ENCODE results near the gene CFAP97. TPM values are rescaled to one million over a fixed set of nuclear protein-coding genes. Genes with fewer than 3 reads are reported as not detected.
A peak's percentile ranks its signal among the peaks of the same experiment; 100 is the strongest.
"Not testable (repeated sequence)": the region's sequence is repeated elsewhere in the genome, so short reads cannot be mapped to it uniquely, and the experiment has no call there.

Gene CFAP97
- polyA plus RNA-seq, 1 donor (not counting 4 experiments of a cell fraction or from before 2014, with no cell fraction given) = 24.9 TPM

DNA sequence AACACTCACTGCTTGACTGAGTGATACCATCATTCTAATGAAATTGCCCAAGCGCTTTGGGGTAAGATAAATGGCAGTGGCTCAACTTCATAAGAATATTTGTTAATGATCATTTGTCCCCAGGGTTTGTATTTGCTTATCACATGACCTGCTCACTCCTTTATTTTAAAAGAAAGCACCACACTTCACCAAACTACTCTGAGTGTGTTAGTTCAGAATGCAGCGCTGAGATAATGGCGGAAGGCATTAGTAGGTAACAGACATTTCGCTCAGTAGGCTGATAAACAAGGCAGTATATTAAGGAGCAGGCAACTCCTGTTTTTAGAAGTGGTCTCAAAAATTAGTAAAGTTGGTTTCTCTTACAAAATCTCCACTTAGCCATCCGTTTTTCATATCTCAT lies 7.2 kb upstream of the CFAP97 start:
- Histone ChIP-seq H3K27me3 (ENCODE audit: control insufficient read depth, extremely low read depth, insufficient read depth, low read length) (no peaks in the 10 kb centered on the region), H3K4me2 (ENCODE audit: control insufficient read depth, extremely low read depth, insufficient read depth, low read depth, low read length) (peak overlapping the region; percentile 83), H3K9me3 (ENCODE audit: control insufficient read depth, low read depth, low read length) (no peaks in the 10 kb centered on the region), H3K4me3 (ENCODE audit: control insufficient read depth in 2 of 3, extremely low read depth in 1 of 3, insufficient read depth in 2 of 3, low read depth in 1 of 3, low read length in 3 of 3) (peak overlapping the region; percentile 55 to 87 (median 76)), H4K20me1 (ENCODE audit: control insufficient read depth, extremely low read depth, insufficient read depth, low read length) (no peaks in the 10 kb centered on the region), H3K79me2 (ENCODE audit: control insufficient read depth, insufficient read depth, low read length) (peaks cover 3% of the 10 kb centered on the region), H3K4me1 (ENCODE audit: control insufficient read depth, extremely low read depth, insufficient read depth, low read length) (peaks cover 13% of the 10 kb centered on the region), H3K9me1 (ENCODE audit: control insufficient read depth, extremely low read depth, insufficient read depth, low read length) (no peaks in the 10 kb centered on the region), H3K9ac (ENCODE audit: control insufficient read depth, extremely low read depth, insufficient read depth, low read length) (peak overlapping the region; percentile 81), H3K27ac (ENCODE audit: control insufficient read depth, insufficient read depth, low read length) (no peak overlapping the region), H2AFZ (ENCODE audit: control insufficient read depth, low read length) (no peak overlapping the region), H3K36me3 (ENCODE audit: control insufficient read depth in 2 of 2, extremely low read depth in 1 of 2, insufficient read depth in 2 of 2, low read length in 2 of 2) (no peaks in the 10 kb centered on the region)
- DNase-seq (ENCODE audit: low read depth, low spot score) (no peak), FAIRE-seq (no peak)
- dilution Hi-C loops (cut with MboI; ENCODE audit: extremely low pct_ligation_motif_present, low sequenced_read_pairs) = no loop called here
- TF ChIP-seq, protein P1, sequence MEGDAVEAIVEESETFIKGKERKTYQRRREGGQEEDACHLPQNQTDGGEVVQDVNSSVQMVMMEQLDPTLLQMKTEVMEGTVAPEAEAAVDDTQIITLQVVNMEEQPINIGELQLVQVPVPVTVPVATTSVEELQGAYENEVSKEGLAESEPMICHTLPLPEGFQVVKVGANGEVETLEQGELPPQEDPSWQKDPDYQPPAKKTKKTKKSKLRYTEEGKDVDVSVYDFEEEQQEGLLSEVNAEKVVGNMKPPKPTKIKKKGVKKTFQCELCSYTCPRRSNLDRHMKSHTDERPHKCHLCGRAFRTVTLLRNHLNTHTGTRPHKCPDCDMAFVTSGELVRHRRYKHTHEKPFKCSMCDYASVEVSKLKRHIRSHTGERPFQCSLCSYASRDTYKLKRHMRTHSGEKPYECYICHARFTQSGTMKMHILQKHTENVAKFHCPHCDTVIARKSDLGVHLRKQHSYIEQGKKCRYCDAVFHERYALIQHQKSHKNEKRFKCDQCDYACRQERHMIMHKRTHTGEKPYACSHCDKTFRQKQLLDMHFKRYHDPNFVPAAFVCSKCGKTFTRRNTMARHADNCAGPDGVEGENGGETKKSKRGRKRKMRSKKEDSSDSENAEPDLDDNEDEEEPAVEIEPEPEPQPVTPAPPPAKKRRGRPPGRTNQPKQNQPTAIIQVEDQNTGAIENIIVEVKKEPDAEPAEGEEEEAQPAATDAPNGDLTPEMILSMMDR (optimal IDR thresholded peaks at IDR 0.05 in 1 of 3, IDR thresholded peaks at IDR 0.05 in 1 of 3, conservative IDR thresholded peaks at IDR 0.05 in 1 of 3; ENCODE audit: extremely low read depth in 1 of 3, insufficient read depth in 2 of 3, low read length in 3 of 3) = no peak
- no peak for TF ChIP-seq EZH2 (IDR thresholded peaks at IDR 0.05; ENCODE audit: low read length)

DNA sequence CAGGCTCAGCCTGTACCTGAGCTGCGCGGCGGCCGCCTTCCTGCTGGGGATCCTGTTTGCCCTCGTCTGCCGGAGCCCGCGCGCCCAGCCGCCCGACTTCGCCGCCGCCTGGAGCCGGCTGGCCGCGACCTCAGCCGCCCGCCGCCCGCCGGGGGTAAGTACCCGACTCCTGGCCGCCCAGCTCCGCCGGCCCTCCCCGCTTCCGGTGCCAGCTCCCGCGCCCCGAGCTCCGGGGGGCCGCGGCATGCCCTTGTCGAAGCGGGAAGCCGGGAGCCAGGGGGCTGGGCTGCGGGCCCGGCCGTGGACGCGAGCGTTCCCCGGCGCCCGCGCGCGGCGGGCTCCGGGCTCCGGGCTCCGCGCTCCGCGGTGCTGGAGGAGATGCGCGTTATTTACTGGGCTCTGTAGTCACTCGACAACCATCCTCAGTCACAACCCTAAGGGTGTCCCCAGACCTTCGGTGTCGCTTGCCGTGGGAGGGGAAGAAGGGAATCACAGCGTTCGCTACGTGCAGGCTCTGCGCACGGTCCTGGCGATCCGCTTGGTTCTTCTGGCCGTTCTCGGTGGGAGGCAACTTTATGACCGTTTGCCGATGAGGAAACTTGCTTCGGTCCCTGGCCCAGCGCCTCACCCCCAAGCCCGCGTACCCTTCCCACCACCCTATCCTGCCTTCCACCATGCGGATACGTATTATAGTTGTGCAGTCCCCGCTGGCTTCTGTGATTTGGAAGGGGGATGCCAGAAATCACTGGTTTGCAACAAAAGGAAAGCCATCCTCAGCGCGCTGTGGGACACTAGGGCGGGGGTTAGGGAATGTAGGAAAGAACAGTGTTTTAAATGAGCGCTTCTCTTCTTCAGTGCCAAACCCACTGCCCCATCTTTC lies 6.5 kb upstream of the CFAP97 start:
- Histone ChIP-seq H3K9ac (ENCODE audit: control insufficient read depth, extremely low read depth, insufficient read depth, low read length) (peak overlapping the region; percentile 81), H3K4me1 (ENCODE audit: control insufficient read depth, extremely low read depth, insufficient read depth, low read length) (peaks cover 13% of the 10 kb centered on the region), H3K9me1 (ENCODE audit: control insufficient read depth, extremely low read depth, insufficient read depth, low read length) (no peaks in the 10 kb centered on the region), H3K36me3 (ENCODE audit: control insufficient read depth in 2 of 2, extremely low read depth in 1 of 2, insufficient read depth in 2 of 2, low read length in 2 of 2) (no peaks in the 10 kb centered on the region), H3K4me2 (ENCODE audit: control insufficient read depth, extremely low read depth, insufficient read depth, low read depth, low read length) (peak overlapping the region; percentile 83), H4K20me1 (ENCODE audit: control insufficient read depth, extremely low read depth, insufficient read depth, low read length) (no peaks in the 10 kb centered on the region), H2AFZ (ENCODE audit: control insufficient read depth, low read length) (peak overlapping the region; percentile 92), H3K27me3 (ENCODE audit: control insufficient read depth, extremely low read depth, insufficient read depth, low read length) (no peaks in the 10 kb centered on the region), H3K4me3 (ENCODE audit: control insufficient read depth in 2 of 3, extremely low read depth in 1 of 3, insufficient read depth in 2 of 3, low read depth in 1 of 3, low read length in 3 of 3) (peak overlapping the region; percentile 55 to 87 (median 76)), H3K9me3 (ENCODE audit: control insufficient read depth, low read depth, low read length) (no peaks in the 10 kb centered on the region), H3K27ac (ENCODE audit: control insufficient read depth, insufficient read depth, low read length) (peak overlapping the region; percentile 54), H3K79me2 (ENCODE audit: control insufficient read depth, insufficient read depth, low read length) (peaks cover 3% of the 10 kb centered on the region)
- FAIRE-seq (no peak), DNase-seq (ENCODE audit: low read depth, low spot score) (no peak)
- dilution Hi-C loops (cut with MboI; ENCODE audit: extremely low pct_ligation_motif_present, low sequenced_read_pairs) = no loop called here
- TF ChIP-seq, protein P1 (optimal IDR thresholded peaks at IDR 0.05 in 1 of 3, IDR thresholded peaks at IDR 0.05 in 1 of 3, conservative IDR thresholded peaks at IDR 0.05 in 1 of 3; ENCODE audit: extremely low read depth in 1 of 3, insufficient read depth in 2 of 3, low read length in 3 of 3) = no peak
- peak; percentile 61 for TF ChIP-seq EZH2 (IDR thresholded peaks at IDR 0.05; ENCODE audit: low read length)

DNA sequence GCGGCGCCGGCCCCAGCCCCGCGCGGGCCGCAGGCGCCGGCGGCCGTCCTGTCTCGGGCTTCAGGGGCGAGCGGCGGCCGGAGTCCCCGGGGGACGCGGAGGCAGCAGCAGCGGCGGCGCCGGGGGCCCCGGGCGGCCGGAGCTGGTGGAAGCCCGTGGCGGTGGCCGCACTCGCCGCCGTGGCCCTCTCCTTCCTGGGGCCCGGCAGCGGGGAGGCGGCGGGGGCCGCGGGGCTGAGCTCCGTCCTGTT lies 6.0 kb upstream of the CFAP97 start:
- DNase-seq (ENCODE audit: low read depth, low spot score); H3K36me3 ChIP-seq (ENCODE audit: control insufficient read depth in 2 of 2, extremely low read depth in 1 of 2, insufficient read depth in 2 of 2, low read length in 2 of 2); dilution Hi-C loops (cut with MboI; ENCODE audit: extremely low pct_ligation_motif_present, low sequenced_read_pairs); H2AFZ ChIP-seq (ENCODE audit: control insufficient read depth, low read length); FAIRE-seq; H4K20me1 ChIP-seq (ENCODE audit: control insufficient read depth, extremely low read depth, insufficient read depth, low read length); H3K79me2 ChIP-seq (ENCODE audit: control insufficient read depth, insufficient read depth, low read length); H3K9me1 ChIP-seq (ENCODE audit: control insufficient read depth, extremely low read depth, insufficient read depth, low read length); H3K27ac ChIP-seq (ENCODE audit: control insufficient read depth, insufficient read depth, low read length); H3K9me3 ChIP-seq (ENCODE audit: control insufficient read depth, low read depth, low read length); H3K27me3 ChIP-seq (ENCODE audit: control insufficient read depth, extremely low read depth, insufficient read depth, low read length): not testable (repeated sequence)
- Histone ChIP-seq H3K4me1 (ENCODE audit: control insufficient read depth, extremely low read depth, insufficient read depth, low read length) (peaks cover 14% of the 10 kb centered on the region), H3K4me3 (ENCODE audit: control insufficient read depth in 2 of 3, extremely low read depth in 1 of 3, insufficient read depth in 2 of 3, low read depth in 1 of 3, low read length in 3 of 3) (peak overlapping the region; percentile 55 to 87 (median 76)), H3K9ac (ENCODE audit: control insufficient read depth, extremely low read depth, insufficient read depth, low read length) (peak overlapping the region; percentile 81), H3K4me2 (ENCODE audit: control insufficient read depth, extremely low read depth, insufficient read depth, low read depth, low read length) (peak overlapping the region; percentile 5)

Measured in keratinocyte (primary cell).